GM10248 (cell line): ENCODE results near the gene LRRC30.

Source experiments
- CTCF ChIA-PET: fragments of 300-600 bp; sonication (Branson Sonifier 250); formaldehyde crosslinking; extraction: SDS; loops from one replicate; lab custom pipeline; 2021; ENCODE audit warnings: antibody characterized with exemption; lab: Yijun Ruan, JAX
- POLR2A ChIA-PET: fragments of 350-650 bp; sonication (Branson Sonifier 250); formaldehyde crosslinking; extraction: SDS; loops from one replicate; lab custom pipeline; 2020; ENCODE audit warnings: antibody characterized with exemption; lab: Yijun Ruan, JAX
- DNase-seq: peaks from one replicate; pipeline ENCODE4 v3.0.0; 2012; ENCODE audit errors: extremely low spot score
- TF ChIP-seq, protein P1 (sequence below): IDR thresholded peaks from 2 replicates; pipeline ENCODE4 v1.5.1; 2012; ENCODE audit warnings: mild to moderate bottlenecking, low read depth; ENCODE audit errors: extremely low read depth, missing control alignments, control extremely low read depth

LRRC30 gene

GRCh38 chr18:7261199-7261598 is 30.3 kb downstream of the LRRC30 start:
- no peak for DNase-seq
- CTCF ChIA-PET = no interaction called here
- POLR2A ChIA-PET = no interaction called here

GRCh38 chr18:7267973-7268372 is 37.1 kb downstream of the LRRC30 start:
- DNase-seq = no peak
- CTCF ChIA-PET = interaction anchor here (1.6 kb wide), 1 partner anchor 10 kb away, joined by 7 read pairs; no protein-coding TSS in a partner anchor
- TF ChIP-seq, protein P1, sequence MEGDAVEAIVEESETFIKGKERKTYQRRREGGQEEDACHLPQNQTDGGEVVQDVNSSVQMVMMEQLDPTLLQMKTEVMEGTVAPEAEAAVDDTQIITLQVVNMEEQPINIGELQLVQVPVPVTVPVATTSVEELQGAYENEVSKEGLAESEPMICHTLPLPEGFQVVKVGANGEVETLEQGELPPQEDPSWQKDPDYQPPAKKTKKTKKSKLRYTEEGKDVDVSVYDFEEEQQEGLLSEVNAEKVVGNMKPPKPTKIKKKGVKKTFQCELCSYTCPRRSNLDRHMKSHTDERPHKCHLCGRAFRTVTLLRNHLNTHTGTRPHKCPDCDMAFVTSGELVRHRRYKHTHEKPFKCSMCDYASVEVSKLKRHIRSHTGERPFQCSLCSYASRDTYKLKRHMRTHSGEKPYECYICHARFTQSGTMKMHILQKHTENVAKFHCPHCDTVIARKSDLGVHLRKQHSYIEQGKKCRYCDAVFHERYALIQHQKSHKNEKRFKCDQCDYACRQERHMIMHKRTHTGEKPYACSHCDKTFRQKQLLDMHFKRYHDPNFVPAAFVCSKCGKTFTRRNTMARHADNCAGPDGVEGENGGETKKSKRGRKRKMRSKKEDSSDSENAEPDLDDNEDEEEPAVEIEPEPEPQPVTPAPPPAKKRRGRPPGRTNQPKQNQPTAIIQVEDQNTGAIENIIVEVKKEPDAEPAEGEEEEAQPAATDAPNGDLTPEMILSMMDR = no peak
- POLR2A ChIA-PET = no interaction called here

More at GRCh38 chr18:7261199-7261598, 30.3 kb downstream of the LRRC30 start:
- TF ChIP-seq, protein P1 = no peak

DNA sequence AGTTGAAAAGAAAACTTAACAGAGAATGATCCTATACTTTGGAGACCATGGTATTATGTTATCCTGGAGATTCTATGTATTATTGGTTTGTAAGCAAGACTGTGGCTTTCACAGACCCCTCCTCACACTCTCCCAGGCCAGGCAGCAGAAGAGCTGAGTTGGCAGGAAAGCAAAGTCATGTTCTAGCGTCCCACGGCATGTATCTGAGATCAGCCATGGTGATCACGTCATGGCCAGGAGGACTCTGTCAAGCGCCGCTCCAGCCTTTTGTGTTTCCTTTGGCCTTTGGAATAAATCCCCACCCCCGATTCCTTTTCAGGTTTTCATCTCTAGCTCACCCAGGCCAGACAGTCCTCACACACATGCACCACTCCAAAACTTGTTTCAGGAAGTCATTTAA is 39.1 kb downstream of the LRRC30 start:
- ChIA-PET CTCF (no interaction called here), POLR2A (no interaction called here)
- DNase-seq = no peak
- TF ChIP-seq, protein P1 = no peak

- TF ChIP-seq, protein P1 = no peak
These were observed 41.6 kb downstream of the LRRC30 start for GRCh38 chr18:7272311-7273049.

GRCh38 chr18:7273301-7273921 is 42.5 kb downstream of the LRRC30 start:
- ChIA-PET CTCF (no interaction called here), POLR2A (no interaction called here)
- DNase-seq = no peak
- TF ChIP-seq, protein P1 = no peak

More at GRCh38 chr18:7272311-7273049, 41.6 kb downstream of the LRRC30 start:
- CTCF ChIA-PET = no interaction called here
- POLR2A ChIA-PET = interaction anchor here (0.7 kb wide), 1 partner anchor 695 kb away, joined by 7 read pairs; no protein-coding TSS in a partner anchor
- no peak for DNase-seq

DNA sequence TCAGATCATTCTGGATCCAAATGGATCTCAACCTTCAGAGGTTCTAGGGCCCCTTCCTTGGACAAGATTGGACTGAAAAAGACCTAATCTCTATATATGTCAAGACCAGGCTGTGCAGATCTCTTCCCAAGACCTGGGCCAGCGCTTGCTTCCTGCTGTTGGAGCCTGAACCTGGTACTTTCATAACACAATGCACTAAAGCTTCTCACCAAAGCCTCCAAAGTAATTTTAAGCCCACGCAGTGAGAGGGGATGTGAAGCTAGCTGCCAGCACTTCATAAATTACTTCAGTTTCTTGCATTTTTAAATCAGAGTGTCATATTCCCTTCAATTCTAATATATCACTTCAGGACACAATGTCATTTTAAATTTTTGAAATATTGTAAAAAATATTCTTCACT is 50.7 kb downstream of the LRRC30 start:
- DNase-seq = no peak
- CTCF ChIA-PET = no interaction called here
- TF ChIP-seq, protein P1 = no peak
- POLR2A ChIA-PET = no interaction called here
